ENCODE data around the gene NOTCH3.

Gene NOTCH3

GRCh38 chr19:15196360-15197005 lies 4.3 kb downstream of the NOTCH3 start:
- Mint-ChIP-seq H3K4me1 (peaks cover 20 to 24% of the 10 kb centered on the region in 2 donors), H3K27ac (no peak overlapping the region), H3K9me3 (no peaks in the 10 kb centered on the region), H3K27me3 (peaks cover 56 to 77% of the 10 kb centered on the region in 2 donors), H3K4me3 (no peak overlapping the region), H3K36me3 (peaks cover 4% of the 10 kb centered on the region in 2 donors)
- DNase-seq: no peak
- no peak for ATAC-seq (replicated peaks)

- ATAC-seq (replicated peaks) (peak; percentile 35 to 38), DNase-seq (no peak)
- H3K27me3 Mint-ChIP-seq: peaks cover 55 to 73% of the 10 kb centered on the region in 2 donors
- H3K4me1 Mint-ChIP-seq: peaks cover 18 to 19% of the 10 kb centered on the region in 2 donors
- H3K27ac Mint-ChIP-seq: no peak overlapping the region
- H3K9me3 Mint-ChIP-seq: no peaks in the 10 kb centered on the region
- peaks cover 4% of the 10 kb centered on the region in 2 donors for H3K36me3 Mint-ChIP-seq
- H3K4me3 Mint-ChIP-seq: peak overlapping the region; percentile 42 to 51
Measured at GRCh38 chr19:15195371-15196334, 5.1 kb downstream of the NOTCH3 start.

GRCh38 chr19:15194938-15195337 lies 5.9 kb downstream of the NOTCH3 start:
- Mint-ChIP-seq H3K9me3 (no peaks in the 10 kb centered on the region), H3K4me1 (peaks cover 18 to 19% of the 10 kb centered on the region in 2 donors), H3K4me3 (peak overlapping the region; percentile 42 to 51), H3K27me3 (peaks cover 59 to 73% of the 10 kb centered on the region in 2 donors), H3K27ac (peak overlapping the region; percentile 31), H3K36me3 (peaks cover 4% of the 10 kb centered on the region in 2 donors)
- no peak for DNase-seq
- peak in 1 of 2 donors; percentile 28 for ATAC-seq (replicated peaks)

- peaks cover 49 to 50% of the 10 kb centered on the region in 2 donors for H3K27me3 Mint-ChIP-seq
- H3K27ac Mint-ChIP-seq: no peak overlapping the region
- H3K9me3 Mint-ChIP-seq: peaks cover 2 to 6% of the 10 kb centered on the region in 2 donors
- H3K36me3 Mint-ChIP-seq: no peaks in the 10 kb centered on the region
- H3K4me3 Mint-ChIP-seq: no peak overlapping the region
- ATAC-seq (replicated peaks): no peak
- peaks cover 10 to 13% of the 10 kb centered on the region in 2 donors for H3K4me1 Mint-ChIP-seq
- DNase-seq: no peak
Measured at GRCh38 chr19:15191982-15192381, 8.8 kb downstream of the NOTCH3 start.

- ATAC-seq (replicated peaks) (no peak), DNase-seq (no peak)
- Mint-ChIP-seq H3K4me1 (peaks cover 9 to 13% of the 10 kb centered on the region in 2 donors), H3K36me3 (no peaks in the 10 kb centered on the region), H3K4me3 (no peak overlapping the region), H3K9me3 (peaks cover 2 to 6% of the 10 kb centered on the region in 2 donors), H3K27ac (no peak overlapping the region), H3K27me3 (peaks cover 44 to 50% of the 10 kb centered on the region in 2 donors)
Measured at GRCh38 chr19:15191514-15191913, 9.3 kb downstream of the NOTCH3 start.

GRCh38 chr19:15188851-15189250 lies 11.9 kb downstream of the NOTCH3 start:
- Mint-ChIP-seq H3K36me3 (no peaks in the 10 kb centered on the region), H3K4me3 (no peak overlapping the region), H3K4me1 (no peaks in the 10 kb centered on the region), H3K27ac (no peak overlapping the region), H3K9me3 (peaks cover 2 to 6% of the 10 kb centered on the region in 2 donors), H3K27me3 (peaks cover 22 to 39% of the 10 kb centered on the region in 2 donors)
- ATAC-seq (replicated peaks): no peak
- DNase-seq: no peak

GRCh38 chr19:15187026-15188007 lies 13.5 kb downstream of the NOTCH3 start:
- no peaks in the 10 kb centered on the region for H3K36me3 Mint-ChIP-seq
- peaks cover 10 to 31% of the 10 kb centered on the region in 2 donors for H3K27me3 Mint-ChIP-seq
- no peak overlapping the region for H3K27ac Mint-ChIP-seq
- DNase-seq (no peak), ATAC-seq (replicated peaks) (peak in 1 of 2 donors; percentile 23)
- H3K9me3 Mint-ChIP-seq: peaks cover 2 to 6% of the 10 kb centered on the region in 2 donors
- H3K4me1 Mint-ChIP-seq: no peaks in the 10 kb centered on the region
- H3K4me3 Mint-ChIP-seq: no peak overlapping the region

GRCh38 chr19:15185188-15185587 lies 15.6 kb downstream of the NOTCH3 start:
- H3K4me1 Mint-ChIP-seq: peaks cover 0 to 1% of the 10 kb centered on the region in 2 donors
- H3K36me3 Mint-ChIP-seq: no peaks in the 10 kb centered on the region
- ATAC-seq (replicated peaks) (no peak), DNase-seq (no peak)
- H3K9me3 Mint-ChIP-seq: peaks cover 2 to 6% of the 10 kb centered on the region in 2 donors
- H3K27ac Mint-ChIP-seq: no peak overlapping the region
- no peak overlapping the region for H3K4me3 Mint-ChIP-seq
- H3K27me3 Mint-ChIP-seq: peaks cover 4 to 18% of the 10 kb centered on the region in 2 donors

- Mint-ChIP-seq H3K9me3 (peaks cover 2 to 6% of the 10 kb centered on the region in 2 donors), H3K36me3 (no peaks in the 10 kb centered on the region), H3K4me1 (peaks cover 0 to 2% of the 10 kb centered on the region in 2 donors), H3K27me3 (peaks cover 8 to 21% of the 10 kb centered on the region in 2 donors), H3K4me3 (no peak overlapping the region), H3K27ac (no peak overlapping the region)
- DNase-seq (no peak), ATAC-seq (replicated peaks) (no peak)
Measured at GRCh38 chr19:15184776-15185175, 16.0 kb downstream of the NOTCH3 start.

GRCh38 chr19:15181394-15181793 lies 19.4 kb downstream of the NOTCH3 start:
- Mint-ChIP-seq H3K27me3 (peaks cover 15 to 31% of the 10 kb centered on the region in 2 donors), H3K36me3 (no peaks in the 10 kb centered on the region), H3K4me1 (peaks cover 6 to 7% of the 10 kb centered on the region in 2 donors), H3K4me3 (no peak overlapping the region), H3K27ac (no peak overlapping the region), H3K9me3 (no peaks in the 10 kb centered on the region)
- DNase-seq (no peak), ATAC-seq (replicated peaks) (no peak)

GRCh38 chr19:15180451-15181390 lies 20.1 kb downstream of the NOTCH3 start:
- no peaks in the 10 kb centered on the region for H3K9me3 Mint-ChIP-seq
- no peak for DNase-seq
- peak overlapping the region in 1 of 2 donors; percentile 54 for H3K4me3 Mint-ChIP-seq
- H3K27me3 Mint-ChIP-seq: peaks cover 19 to 35% of the 10 kb centered on the region in 2 donors
- H3K27ac Mint-ChIP-seq: no peak overlapping the region
- no peaks in the 10 kb centered on the region for H3K36me3 Mint-ChIP-seq
- peaks cover 6 to 7% of the 10 kb centered on the region in 2 donors for H3K4me1 Mint-ChIP-seq
- ATAC-seq (replicated peaks): no peak

- Mint-ChIP-seq H3K36me3 (no peaks in the 10 kb centered on the region), H3K9me3 (no peaks in the 10 kb centered on the region), H3K27ac (no peak overlapping the region), H3K4me1 (peaks cover 6 to 7% of the 10 kb centered on the region in 2 donors), H3K27me3 (peaks cover 18 to 40% of the 10 kb centered on the region in 2 donors), H3K4me3 (peak overlapping the region in 1 of 2 donors; percentile 32)
- DNase-seq (no peak), ATAC-seq (replicated peaks) (no peak)
Measured at GRCh38 chr19:15178629-15179308, 22.0 kb downstream of the NOTCH3 start.

Measured in stimulated activated naive B cell treated with anti-CD40 and anti-IgM and Interleukin-4, amounts not matched to agents 10 μg/mL and 1 μg/mL and 100 μg/mL, for 72 hours (primary cell).